Naive thymus-derived CD4-positive, alpha-beta T cell (primary cell): ENCODE measurements around the gene SLC4A8. TPM values are rescaled to one million over a fixed set of nuclear protein-coding genes. Genes with fewer than 3 reads are reported as not detected.
"Not testable (repeated sequence)": the region's sequence is repeated elsewhere in the genome, so short reads cannot be mapped to it uniquely, and the experiment has no call there.

Experiments
- ATAC-seq: fragments of 150-1000 bp; cut with Tn5 transposase; 2 replicates; pipeline ENCODE4 v1.10.0; 2021; ENCODE audit warnings: mild to moderate bottlenecking, moderate library complexity
- CTCF ChIA-PET: fragments of 350-600 bp; sonication (Branson Sonifier 250); formaldehyde crosslinking; loops from one replicate; lab custom pipeline; 2021; ENCODE audit warnings: antibody characterized with exemption; lab: Charles Lee
- POLR2A ChIA-PET: fragments of 350-600 bp; sonication (Branson Sonifier 250); formaldehyde crosslinking; loops from one replicate; lab custom pipeline; 2021; ENCODE audit warnings: antibody characterized with exemption, inconsistent platforms; lab: Charles Lee
- DNase-seq, 9 donors: peaks; one replicate each; pipeline versions ENCODE4 v3.0.0 to v3.0.0-alpha.2; 2020 to 2022; ENCODE audit warnings: mixed read lengths in 1 of 9
- H3K27ac ChIP-seq: one replicate; pipeline ENCODE4 v1.7.0; 2013; ENCODE audit warnings: mild to moderate bottlenecking, low read depth, low read length, moderate library complexity
- H3K27me3 ChIP-seq, 2 donors: one replicate each; pipeline ENCODE4 v1.7.0; 2013; ENCODE audit warnings: low read length in 2 of 2, mild to moderate bottlenecking in 2 of 2, moderate library complexity in 2 of 2; ENCODE audit not compliant: control insufficient read depth in 2 of 2, insufficient read depth in 2 of 2
- H3K36me3 ChIP-seq, 3 experiments: 1 replicate in 2 of 3; 2 replicates in 1 of 3; pipeline ENCODE4 v1.7.0; 2013; ENCODE audit warnings: low read length in 3 of 3, mild to moderate bottlenecking in 3 of 3, moderate library complexity in 1 of 3; ENCODE audit not compliant: insufficient read depth in 3 of 3, control insufficient read depth in 2 of 3
- H3K4me1 ChIP-seq, 2 donors: one replicate each; pipeline ENCODE4 v1.7.0; 2013; ENCODE audit warnings: low read length in 2 of 2, mild to moderate bottlenecking in 2 of 2, moderate library complexity in 1 of 2; ENCODE audit not compliant: control insufficient read depth in 2 of 2, insufficient read depth in 2 of 2
- H3K4me3 ChIP-seq: 2 replicates; pipeline ENCODE4 v1.7.0; 2013; ENCODE audit warnings: mild to moderate bottlenecking, low read length
- H3K9me3 ChIP-seq, 3 experiments: 1 replicate in 2 of 3; 2 replicates in 1 of 3; pipeline ENCODE4 v1.7.0; 2013; ENCODE audit warnings: low read length in 3 of 3; ENCODE audit not compliant: control insufficient read depth in 2 of 3
- H3K27ac Mint-ChIP-seq, 9 donors: one replicate each; pipeline ENCODE4 v1.8.0; 2020 to 2022; ENCODE audit warnings: mixed read lengths in 9 of 9, mild to moderate bottlenecking in 8 of 9, moderate library complexity in 5 of 9, inconsistent platforms in 2 of 9
- H3K27me3 Mint-ChIP-seq, 5 donors: one replicate each; pipeline ENCODE4 v1.8.0; 2021 to 2022; ENCODE audit warnings: mixed read lengths in 5 of 5, mild to moderate bottlenecking in 1 of 5
- H3K36me3 Mint-ChIP-seq, 5 donors: one replicate each; pipeline ENCODE4 v1.8.0; 2020 to 2022; ENCODE audit warnings: mixed read lengths in 5 of 5, mild to moderate bottlenecking in 3 of 5, inconsistent platforms in 1 of 5
- H3K4me1 Mint-ChIP-seq, 7 donors: one replicate each; pipeline ENCODE4 v1.8.0; 2020 to 2022; ENCODE audit warnings: mixed read lengths in 7 of 7, mild to moderate bottlenecking in 3 of 7, inconsistent platforms in 1 of 7
- H3K4me3 Mint-ChIP-seq, 10 donors: one replicate each; pipeline ENCODE4 v1.8.0; 2020 to 2022; ENCODE audit warnings: mild to moderate bottlenecking in 10 of 10, mixed read lengths in 10 of 10, moderate library complexity in 6 of 10, inconsistent platforms in 2 of 10
- H3K9me3 Mint-ChIP-seq, 11 donors: one replicate each; pipeline ENCODE4 v1.8.0; 2020 to 2022; ENCODE audit warnings: mixed read lengths in 11 of 11, mild to moderate bottlenecking in 4 of 11, inconsistent platforms in 1 of 11, moderate library complexity in 1 of 11
- intact Hi-C, 2 donors: fragments of 100-400 bp; cut with micrococcal nuclease; formaldehyde crosslinking; loops; one replicate each; pipeline ENCODE4 v1.15.1; 2023
- polyA plus RNA-seq, 2 donors: library from polyadenylated mRNA; unstranded; fragments of 300-500 nt; fragmentation: Illumina TruSeq; gene quantifications; one replicate each; pipeline ENCODE4 v1.2.3, GENCODE V29; 2021
- total RNA-seq, 6 experiments: library from RNA in 5 of 6; stranded (reverse) in 5 of 6; gene quantifications; 1 replicate in 5 of 6; 2 replicates in 1 of 6; pipeline ENCODE4 v1.2.3 and lab custom pipeline; 2021 to 2026

Gene SLC4A8
- total and polyA plus RNA-seq, 7 experiments from 2014 or later, result 0.13 to 8.4 (median 1.2) TPM

- H3K27me3 Mint-ChIP-seq, H3K4me1 Mint-ChIP-seq, H3K36me3 ChIP-seq, CTCF ChIA-PET, ATAC-seq, H3K9me3 ChIP-seq, H3K27ac ChIP-seq, H3K4me3 Mint-ChIP-seq, intact Hi-C loops, H3K27me3 ChIP-seq, H3K4me1 ChIP-seq, H3K36me3 Mint-ChIP-seq, H3K9me3 Mint-ChIP-seq, DNase-seq, H3K27ac Mint-ChIP-seq, POLR2A ChIA-PET, H3K4me3 ChIP-seq: not testable (repeated sequence)
Measured at GRCh38 chr12:51454016-51454415, 29.4 kb downstream of the SLC4A8 start.

GRCh38 chr12:51455050-51455449, 30.4 kb downstream of the SLC4A8 start:
- CTCF ChIA-PET, result interaction anchor here (0.6 kb wide), 1 partner anchor 135 kb away, joined by 3 read pairs; no protein-coding TSS in a partner anchor

GRCh38 chr12:51458635-51459034, 34.0 kb downstream of the SLC4A8 start:
- Histone ChIP-seq H3K4me3 (no peak overlapping the region), H3K36me3 (peaks cover 0 to 2% (median 0%) of the 10 kb centered on the region in 3 experiments), H3K27me3 (no peaks in the 10 kb centered on the region), H3K4me1 (no peaks in the 10 kb centered on the region), H3K27ac (no peak overlapping the region), H3K9me3 (no peaks in the 10 kb centered on the region)
- intact Hi-C loops, result no loop called here
- no peak overlapping the region for H3K4me3 Mint-ChIP-seq
- peaks cover 0 to 21% (median 7%) of the 10 kb centered on the region in 5 donors for H3K36me3 Mint-ChIP-seq
- no peaks in the 10 kb centered on the region for H3K9me3 Mint-ChIP-seq
- peaks cover 0 to 3% (median 0%) of the 10 kb centered on the region in 7 donors for H3K4me1 Mint-ChIP-seq
- DNase-seq (no peak), ATAC-seq (no peak)
- ChIA-PET CTCF (no interaction called here), POLR2A (no interaction called here)
- peak overlapping the region in 1 of 9 donors; percentile 31 for H3K27ac Mint-ChIP-seq
- no peaks in the 10 kb centered on the region for H3K27me3 Mint-ChIP-seq

More at GRCh38 chr12:51455050-51455449, 30.4 kb downstream of the SLC4A8 start:
- H3K4me3 ChIP-seq, H3K9me3 ChIP-seq, H3K27ac Mint-ChIP-seq, ATAC-seq, H3K36me3 Mint-ChIP-seq, H3K4me3 Mint-ChIP-seq, H3K36me3 ChIP-seq, H3K27me3 Mint-ChIP-seq, H3K27me3 ChIP-seq, intact Hi-C loops, DNase-seq, H3K4me1 ChIP-seq, POLR2A ChIA-PET, H3K9me3 Mint-ChIP-seq, H3K4me1 Mint-ChIP-seq, H3K27ac ChIP-seq: not testable (repeated sequence)

- no peaks in the 10 kb centered on the region for H3K4me1 ChIP-seq
- POLR2A ChIA-PET, result no interaction called here
- no peaks in the 10 kb centered on the region for H3K27me3 ChIP-seq
- ATAC-seq (no peak), DNase-seq (no peak)
- CTCF ChIA-PET, result no interaction called here
- intact Hi-C loops, result no loop called here
- peaks cover 0 to 4% (median 0%) of the 10 kb centered on the region in 3 experiments for H3K36me3 ChIP-seq
- no peak overlapping the region for H3K4me3 ChIP-seq
- H3K4me3 Mint-ChIP-seq, result no peak overlapping the region
- peaks cover 0 to 28% (median 9%) of the 10 kb centered on the region in 5 donors for H3K36me3 Mint-ChIP-seq
- no peaks in the 10 kb centered on the region for H3K9me3 ChIP-seq
- no peaks in the 10 kb centered on the region for H3K27me3 Mint-ChIP-seq
- H3K9me3 Mint-ChIP-seq, result no peaks in the 10 kb centered on the region
- H3K4me1 Mint-ChIP-seq, result peaks cover 0 to 3% (median 0%) of the 10 kb centered on the region in 7 donors
- H3K27ac ChIP-seq, result no peak overlapping the region
- H3K27ac Mint-ChIP-seq, result no peak overlapping the region
Measured at GRCh38 chr12:51460519-51460918, 35.9 kb downstream of the SLC4A8 start.

- Histone ChIP-seq H3K27me3 (no peaks in the 10 kb centered on the region), H3K36me3 (peaks cover 0 to 4% (median 0%) of the 10 kb centered on the region in 3 experiments), H3K4me1 (no peaks in the 10 kb centered on the region), H3K9me3 (no peaks in the 10 kb centered on the region), H3K27ac (no peak overlapping the region), H3K4me3 (no peak overlapping the region)
- ChIA-PET CTCF (no interaction called here), POLR2A (no interaction called here)
- Mint-ChIP-seq H3K4me1 (peaks cover 0 to 3% (median 0%) of the 10 kb centered on the region in 7 donors), H3K36me3 (peaks cover 0 to 27% (median 10%) of the 10 kb centered on the region in 5 donors), H3K27me3 (no peaks in the 10 kb centered on the region), H3K9me3 (no peaks in the 10 kb centered on the region), H3K4me3 (no peak overlapping the region), H3K27ac (no peak overlapping the region)
- DNase-seq, result no peak
- no peak for ATAC-seq
- intact Hi-C loops, result no loop called here
Measured at GRCh38 chr12:51465491-51465890, 40.9 kb downstream of the SLC4A8 start.

GRCh38 chr12:51470116-51470515, 45.5 kb downstream of the SLC4A8 start:
- intact Hi-C loops, result no loop called here
- ATAC-seq, result no peak
- ChIA-PET CTCF (interaction anchor here (0.6 to 0.7 kb wide), 2 partner anchors 96 to 685 kb away, joined by 4 read pairs; no protein-coding TSS in a partner anchor), POLR2A (no interaction called here)
- Mint-ChIP-seq H3K9me3 (no peaks in the 10 kb centered on the region), H3K36me3 (peaks cover 0 to 25% (median 12%) of the 10 kb centered on the region in 5 donors), H3K27me3 (no peaks in the 10 kb centered on the region), H3K4me1 (peaks cover 0 to 9% (median 0%) of the 10 kb centered on the region in 7 donors), H3K27ac (no peak overlapping the region), H3K4me3 (no peak overlapping the region)
- Histone ChIP-seq H3K4me1 (no peaks in the 10 kb centered on the region), H3K36me3 (no peaks in the 10 kb centered on the region), H3K9me3 (no peaks in the 10 kb centered on the region), H3K4me3 (no peak overlapping the region), H3K27me3 (no peaks in the 10 kb centered on the region), H3K27ac (no peak overlapping the region)
- DNase-seq, result no peak
